Uterus (tissue), 2 donors: ENCODE data around the gene MOSPD2.

ENCODE experiments used
- POLR2A ChIP-seq, 2 donors: fragments of 450-650 bp; IDR thresholded peaks; one replicate each; pipeline ENCODE4 v1.6.1; 2016; ENCODE audit warnings: antibody characterized with exemption in 2 of 2, mild to moderate bottlenecking in 1 of 2, moderate library complexity in 1 of 2
- TF ChIP-seq, protein P1 (sequence below), 4 experiments: fragments of 200-600 bp in 2 of 4; fragments of 450-650 bp in 2 of 4; sonication (generic) in 2 of 4; IDR thresholded peaks; one replicate each; pipeline ENCODE4 v1.5.1; 2016 to 2019; ENCODE audit warnings: antibody characterized with exemption in 4 of 4, mild to moderate bottlenecking in 2 of 4, moderate library complexity in 1 of 4

DNA sequence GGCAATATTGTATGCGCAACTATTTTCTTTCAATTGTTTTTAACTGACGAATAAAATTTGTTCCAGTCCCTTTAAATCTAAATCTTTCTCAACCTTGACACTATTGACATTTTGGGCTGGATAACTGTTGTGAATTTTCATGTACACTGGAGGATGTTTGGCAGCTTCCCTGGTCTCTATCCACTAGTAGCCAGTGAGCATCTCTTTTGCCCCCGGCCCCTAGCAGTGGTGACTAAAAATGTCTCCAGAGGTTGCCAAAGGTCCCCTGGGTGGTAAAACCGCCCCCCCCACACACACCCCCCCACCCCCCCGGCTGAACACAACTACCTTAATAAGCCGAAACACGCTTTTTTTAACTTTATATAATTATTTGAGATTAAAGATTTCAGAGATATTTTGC lies 866 bp upstream of the MOSPD2 start:
- TF ChIP-seq, protein P1, sequence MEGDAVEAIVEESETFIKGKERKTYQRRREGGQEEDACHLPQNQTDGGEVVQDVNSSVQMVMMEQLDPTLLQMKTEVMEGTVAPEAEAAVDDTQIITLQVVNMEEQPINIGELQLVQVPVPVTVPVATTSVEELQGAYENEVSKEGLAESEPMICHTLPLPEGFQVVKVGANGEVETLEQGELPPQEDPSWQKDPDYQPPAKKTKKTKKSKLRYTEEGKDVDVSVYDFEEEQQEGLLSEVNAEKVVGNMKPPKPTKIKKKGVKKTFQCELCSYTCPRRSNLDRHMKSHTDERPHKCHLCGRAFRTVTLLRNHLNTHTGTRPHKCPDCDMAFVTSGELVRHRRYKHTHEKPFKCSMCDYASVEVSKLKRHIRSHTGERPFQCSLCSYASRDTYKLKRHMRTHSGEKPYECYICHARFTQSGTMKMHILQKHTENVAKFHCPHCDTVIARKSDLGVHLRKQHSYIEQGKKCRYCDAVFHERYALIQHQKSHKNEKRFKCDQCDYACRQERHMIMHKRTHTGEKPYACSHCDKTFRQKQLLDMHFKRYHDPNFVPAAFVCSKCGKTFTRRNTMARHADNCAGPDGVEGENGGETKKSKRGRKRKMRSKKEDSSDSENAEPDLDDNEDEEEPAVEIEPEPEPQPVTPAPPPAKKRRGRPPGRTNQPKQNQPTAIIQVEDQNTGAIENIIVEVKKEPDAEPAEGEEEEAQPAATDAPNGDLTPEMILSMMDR (IDR thresholded peaks at IDR 0.05), result no peak
- TF ChIP-seq POLR2A (IDR thresholded peaks at IDR 0.05), result no peak
